ENCODE measurements around the gene PLA2G12B.
"Not testable (repeated sequence)": the region's sequence is repeated elsewhere in the genome, so short reads cannot be mapped to it uniquely, and the experiment has no call there.

Gene PLA2G12B

DNA sequence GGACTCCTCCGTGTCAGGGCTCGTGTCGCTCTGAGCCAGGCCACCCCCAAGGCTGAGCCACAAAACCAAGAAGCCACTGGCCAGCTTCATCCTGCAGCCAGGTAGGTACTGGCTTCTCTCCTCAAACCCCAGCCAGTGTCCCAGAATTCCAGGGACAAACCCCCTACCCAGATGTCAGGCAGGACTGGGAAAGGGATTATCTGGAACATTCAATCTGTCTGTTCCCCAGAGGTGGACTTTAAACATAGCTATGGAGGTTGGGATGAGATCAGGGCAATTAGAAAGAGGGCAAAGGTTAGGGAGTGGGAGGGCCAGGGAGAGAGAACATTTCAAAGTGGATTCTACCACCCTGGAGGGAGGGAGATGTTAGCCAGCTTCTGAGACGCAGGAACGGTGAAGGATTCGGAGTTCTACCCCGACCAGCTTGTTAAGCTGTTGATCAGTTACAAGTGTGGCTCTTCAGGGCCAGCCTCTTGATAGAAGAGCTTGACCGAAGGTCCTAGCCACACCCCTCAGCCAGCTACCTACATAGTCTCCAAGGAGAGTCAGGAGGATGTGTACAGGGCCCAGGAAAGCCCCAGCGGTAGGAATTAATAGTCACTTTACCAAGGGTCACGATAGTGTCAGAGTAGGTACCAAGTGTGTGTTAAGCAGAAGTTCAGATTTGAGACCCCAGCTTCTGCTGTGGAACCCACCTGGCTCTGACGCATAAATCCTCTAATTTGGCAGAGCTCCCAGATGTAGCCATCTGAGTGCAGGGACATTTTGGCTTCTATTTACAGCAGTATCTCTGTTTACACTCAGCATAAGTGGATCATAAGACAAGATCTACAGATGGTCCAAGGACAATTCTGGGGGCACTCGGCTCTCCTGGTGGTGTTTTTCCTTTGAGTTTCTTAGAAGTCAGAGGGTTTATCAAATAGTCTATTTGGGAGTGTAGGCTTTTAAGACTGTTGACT is at the start of gene PLA2G12B:
Gene PLA2G12B, minus strand, starts transcription at position 211 of the 959 bp plus-strand sequence. Its CDS starts 121 bp downstream, at position 90.
- DNase-seq (ENCODE audit: low spot score), result no peak

DNA sequence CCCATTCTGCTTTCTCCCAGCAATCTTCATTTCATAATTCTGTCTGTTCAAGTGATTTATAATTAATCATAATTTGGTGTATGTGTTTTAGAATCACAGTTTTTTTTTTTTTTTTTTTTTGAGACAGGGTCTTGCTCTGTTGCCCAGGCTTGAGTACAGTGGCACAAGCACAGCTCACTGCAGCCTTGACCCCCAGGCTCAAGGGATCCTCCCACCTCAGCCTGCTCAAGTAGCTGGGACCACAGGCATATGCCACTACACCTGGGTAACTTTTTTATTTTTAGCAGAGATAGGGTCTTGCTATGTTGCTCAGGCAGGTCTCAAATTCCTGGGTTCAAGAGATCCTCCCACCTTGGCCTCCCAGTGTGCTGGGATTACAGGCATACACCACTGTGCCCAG is 49.2 kb upstream of the PLA2G12B start:
- no peak for DNase-seq (ENCODE audit: low spot score)

GRCh38 chr10:73000973-73001372 is 46.4 kb upstream of the PLA2G12B start:
- no peak for DNase-seq (ENCODE audit: low spot score)

GRCh38 chr10:72997099-72997498 is 42.5 kb upstream of the PLA2G12B start:
- DNase-seq (ENCODE audit: low spot score), result no peak

- not testable (repeated sequence) for DNase-seq (ENCODE audit: low spot score)
These were observed 40.9 kb upstream of the PLA2G12B start for GRCh38 chr10:72995459-72995858.

DNA sequence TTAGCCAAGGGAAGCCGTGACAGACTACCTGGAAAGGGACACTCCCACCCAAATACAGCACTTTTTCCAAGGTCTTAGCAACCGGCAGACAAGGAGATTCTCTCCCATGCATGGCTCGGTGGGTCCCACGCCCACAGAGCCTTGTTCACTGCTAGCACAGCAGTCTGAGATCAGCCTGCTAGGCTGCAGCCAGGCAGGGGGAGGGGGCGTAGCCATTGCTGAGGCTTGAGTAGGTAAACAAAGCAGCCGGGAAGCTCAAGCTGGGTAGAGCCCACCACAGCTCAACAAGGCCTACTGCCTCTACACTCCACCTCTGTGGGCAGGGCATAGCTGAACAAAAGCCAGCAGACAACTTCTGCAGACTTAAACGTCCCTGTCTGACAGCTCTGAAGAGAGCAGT is 35.2 kb upstream of the PLA2G12B start:
- DNase-seq (ENCODE audit: low spot score), result not testable (repeated sequence)

DNA sequence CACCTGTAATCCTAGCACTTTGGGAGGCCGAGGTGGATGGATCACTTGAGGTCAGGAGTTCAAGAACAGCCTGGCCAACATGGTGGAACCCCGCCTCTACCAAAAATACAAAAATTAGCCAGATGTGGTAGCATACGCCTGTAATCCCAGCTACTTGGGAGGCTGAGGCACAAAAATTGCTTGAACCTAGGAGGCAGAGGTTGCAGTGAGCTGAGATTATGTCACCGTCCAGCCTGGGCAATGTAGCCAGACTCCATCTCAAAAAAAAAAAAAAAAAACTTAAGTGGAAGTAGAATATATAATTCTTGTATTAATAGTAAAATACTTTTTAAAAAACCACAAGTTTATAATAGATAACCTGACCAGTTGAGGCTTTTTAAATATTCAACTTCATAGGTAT is 30.0 kb upstream of the PLA2G12B start:
- not testable (repeated sequence) for DNase-seq (ENCODE audit: low spot score)

- DNase-seq (ENCODE audit: low spot score), result no peak
These were observed 27.4 kb upstream of the PLA2G12B start for GRCh38 chr10:72981882-72982529.

DNA sequence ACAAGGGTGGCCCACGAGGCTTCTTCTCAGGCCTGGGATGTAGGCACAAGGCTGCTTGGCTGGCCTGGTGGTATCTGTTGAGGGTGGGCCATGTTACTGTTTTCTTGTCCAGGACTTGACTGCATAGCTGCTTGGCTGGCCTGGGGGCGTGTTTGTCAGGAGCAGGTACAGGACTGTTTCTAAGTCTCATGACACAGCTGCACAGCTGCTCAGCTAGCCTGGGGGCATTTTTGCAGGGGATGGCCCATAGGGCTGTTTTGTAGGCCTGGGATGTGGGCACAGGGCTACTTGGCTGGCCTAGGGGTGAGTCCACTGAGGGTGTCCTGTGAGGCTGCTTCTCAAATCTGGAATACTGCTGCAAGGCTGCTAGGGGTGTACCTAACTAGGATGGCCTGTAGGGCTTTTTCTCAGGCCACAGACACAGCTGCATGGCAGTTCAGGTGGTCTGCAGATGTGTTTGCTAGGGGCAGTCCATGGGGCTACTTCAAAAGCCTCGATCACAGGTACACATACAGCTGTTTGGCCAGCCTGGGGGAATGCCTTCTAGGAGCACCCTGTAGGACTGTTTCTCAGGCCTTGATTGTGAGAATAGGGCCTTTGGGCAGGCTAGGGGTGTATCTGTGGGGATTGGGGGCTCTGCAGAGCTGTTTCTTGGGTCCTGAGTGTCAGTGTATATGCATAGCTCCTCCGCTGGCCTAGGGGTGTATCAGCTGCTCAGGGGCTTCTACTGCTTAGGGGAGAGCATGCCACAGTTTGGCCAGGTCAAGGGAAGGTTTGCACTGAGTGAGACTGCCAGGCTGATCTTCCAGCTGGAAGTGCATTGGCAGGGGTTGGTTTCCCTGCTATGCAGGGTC is 26.6 kb upstream of the PLA2G12B start:
- DNase-seq (ENCODE audit: low spot score), result no peak

GRCh38 chr10:72980348-72980747 is 25.7 kb upstream of the PLA2G12B start:
- no peak for DNase-seq (ENCODE audit: low spot score)

DNA sequence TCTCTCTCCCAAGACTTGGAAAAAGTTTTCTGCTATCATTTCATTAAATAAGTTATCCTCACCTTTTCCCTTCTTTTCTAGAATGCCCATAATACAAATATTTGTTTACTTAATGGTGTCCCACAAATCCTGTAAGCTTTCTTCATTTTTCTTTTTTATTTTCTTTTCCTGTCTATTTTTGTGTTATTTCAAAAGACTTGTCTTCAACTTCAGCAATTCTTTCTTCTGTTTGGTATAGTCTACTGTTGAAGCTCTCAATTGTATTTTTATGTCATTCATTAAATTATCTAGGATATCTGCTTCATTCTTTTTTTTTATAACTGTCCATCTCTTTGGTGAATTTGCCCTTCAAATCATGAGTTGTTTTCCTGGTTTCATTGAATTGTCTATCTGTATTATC is 25.1 kb upstream of the PLA2G12B start:
- no peak for DNase-seq (ENCODE audit: low spot score)

GRCh38 chr10:72976886-72977285 is 22.3 kb upstream of the PLA2G12B start:
- no peak for DNase-seq (ENCODE audit: low spot score)

- DNase-seq (ENCODE audit: low spot score), result no peak
These were observed 1.4 kb upstream of the PLA2G12B start for GRCh38 chr10:72956001-72956400.

GRCh38 chr10:72954230-72954595 is 393 bp downstream of the PLA2G12B start:
- DNase-seq (ENCODE audit: low spot score), result no peak

DNA sequence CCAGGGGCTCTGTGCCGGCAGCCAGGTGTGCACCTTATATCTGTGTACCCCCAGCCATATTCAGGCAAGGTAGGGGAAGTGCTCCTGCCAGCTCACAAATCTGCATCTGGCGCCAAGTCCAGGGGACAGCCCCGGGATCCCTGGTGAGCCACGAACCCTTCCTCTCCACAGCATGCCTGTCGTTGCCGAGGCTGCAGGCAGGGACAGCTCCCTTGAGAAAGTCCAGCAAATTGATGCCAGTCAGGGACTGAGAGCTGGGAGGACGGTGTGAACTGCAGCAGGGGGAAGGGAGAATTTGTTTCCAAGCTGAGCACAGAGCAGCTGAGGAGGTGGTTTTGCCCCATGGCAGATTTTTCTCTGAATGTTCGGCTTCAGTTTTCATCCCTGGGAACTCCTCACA is 919 bp downstream of the PLA2G12B start:
- DNase-seq (ENCODE audit: low spot score), result no peak

DNA sequence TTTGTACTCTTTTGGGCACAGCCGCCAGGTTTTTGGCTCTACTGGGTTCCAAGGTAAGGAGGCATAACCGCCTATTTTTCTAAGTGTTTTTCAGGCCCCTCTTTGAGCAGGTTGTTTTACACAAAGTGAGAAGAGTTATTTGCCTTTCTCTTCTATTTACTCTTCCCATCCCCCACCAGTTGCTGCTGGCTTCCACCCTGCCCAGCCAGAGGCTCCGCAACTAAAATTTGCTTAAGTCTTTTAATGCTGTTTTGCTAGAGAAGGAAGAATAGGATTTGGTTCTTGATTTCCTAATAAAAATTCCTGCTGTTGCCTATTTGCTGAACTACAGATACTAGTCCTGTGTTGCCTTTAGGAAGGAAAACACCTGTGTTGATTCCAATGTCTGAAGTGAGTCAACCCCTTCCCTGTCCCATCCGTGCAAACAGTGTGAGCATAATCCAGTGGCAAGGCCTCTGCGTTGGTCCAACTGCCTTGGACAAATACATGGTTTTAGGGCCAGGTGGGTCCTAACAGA is 1.9 kb downstream of the PLA2G12B start:
- no peak for DNase-seq (ENCODE audit: low spot score)

- DNase-seq (ENCODE audit: low spot score), result no peak
These were observed 2.4 kb downstream of the PLA2G12B start for GRCh38 chr10:72952189-72952588.

GRCh38 chr10:72951760-72952159 is 2.8 kb downstream of the PLA2G12B start:
- no peak for DNase-seq (ENCODE audit: low spot score)

DNA sequence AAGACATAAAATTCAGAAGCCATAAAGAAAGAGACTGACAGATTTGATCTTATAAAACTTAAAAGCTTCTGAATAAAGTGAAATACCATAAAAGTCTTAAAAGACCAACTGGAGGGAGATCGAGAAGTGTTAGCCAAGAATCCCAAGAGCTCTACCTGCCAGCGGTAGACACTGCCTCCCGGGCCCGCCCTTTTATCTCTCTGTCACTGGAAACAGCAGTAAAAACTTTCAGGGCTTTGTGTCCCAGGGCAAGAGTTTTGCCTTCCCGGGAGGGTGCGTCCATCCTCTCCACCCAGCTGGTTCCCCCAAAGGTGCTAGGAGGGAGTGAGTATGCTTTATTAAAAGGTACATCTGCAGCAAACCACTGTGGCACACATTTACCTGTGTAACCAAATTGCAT is 5.8 kb downstream of the PLA2G12B start:
- no peak for DNase-seq (ENCODE audit: low spot score)

DNA sequence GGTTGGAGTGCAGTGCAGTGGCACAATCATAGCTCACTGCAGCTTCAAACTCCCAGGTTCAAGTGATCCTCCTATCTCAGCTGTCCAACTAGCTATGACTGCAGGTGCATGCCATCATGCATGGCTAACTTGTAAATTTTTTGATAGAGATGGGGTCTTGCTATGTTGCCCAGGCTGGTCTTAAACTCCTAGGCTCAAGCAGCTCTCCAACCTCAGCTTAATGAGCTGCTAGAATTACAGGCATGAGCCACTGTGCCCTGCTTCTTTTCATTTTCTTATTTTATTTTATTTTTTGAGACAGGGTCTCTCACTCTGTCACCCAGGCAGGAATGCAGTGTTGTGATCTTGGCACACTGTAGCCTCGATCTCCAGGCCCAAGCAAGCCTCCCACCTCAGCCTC is 7.6 kb downstream of the PLA2G12B start:
- no peak for DNase-seq (ENCODE audit: low spot score)

- no peak for DNase-seq (ENCODE audit: low spot score)
These were observed 10.9 kb downstream of the PLA2G12B start for GRCh38 chr10:72943498-72944234.
